Erythroblast (primary cell): ENCODE results near the gene OR6N2.

Source experiments
- GATA1 ChIP-seq: IDR thresholded peaks from 2 replicates; pipeline ENCODE4 v1.6.1; 2011; ENCODE audit warnings: low read depth, mild to moderate bottlenecking, control low read depth, low read length, moderate library complexity
- POLR2A ChIP-seq: IDR thresholded peaks from 2 replicates; pipeline ENCODE4 v1.6.1; 2011; ENCODE audit warnings: mild to moderate bottlenecking, low read length

GRCh38 chr1:158810311-158810710 lies 29.3 kb upstream of the OR6N2 start:
- TF ChIP-seq POLR2A (no peak), GATA1 (no peak)
